Natural killer cell treated with Interleukin-12 subunit alpha and Interleukin-12 subunit beta and Interleukin-15 and Interleukin-18, amount 100 ng/mL, for 72 hours (primary cell): Measurements from ENCODE around the gene PPP1R14B. TPM values are rescaled to one million over a fixed set of nuclear protein-coding genes. Genes with fewer than 3 reads are reported as not detected.
A peak's percentile ranks its signal among the peaks of the same experiment; 100 is the strongest.
"Not testable (repeated sequence)": the region's sequence is repeated elsewhere in the genome, so short reads cannot be mapped to it uniquely, and the experiment has no call there.

Experiments
- ATAC-seq, 2 donors: fragments of 150-1000 bp; cut with Tn5 transposase in 1 of 2; sonication (Bioruptor Pico), chemical (Tn5 transposase) in 1 of 2; 2 replicates each; pipeline ENCODE4 v1.10.0; 2021
- DNase-seq: peaks from one replicate; pipeline ENCODE4 v3.0.0; 2022; ENCODE audit warnings: low spot score
- H3K27ac Mint-ChIP-seq, 2 donors: 1 replicate in 1 of 2; 2 replicates in 1 of 2; pipeline ENCODE4 v1.8.0; 2022; ENCODE audit warnings: mixed read lengths in 2 of 2, mild to moderate bottlenecking in 1 of 2, moderate library complexity in 1 of 2
- H3K27me3 Mint-ChIP-seq, 2 donors: 1 replicate in 1 of 2; 2 replicates in 1 of 2; pipeline ENCODE4 v1.8.0; 2022; ENCODE audit warnings: mixed read lengths in 2 of 2
- H3K36me3 Mint-ChIP-seq: one replicate; pipeline ENCODE4 v1.8.0; 2022; ENCODE audit warnings: mixed read lengths
- H3K4me1 Mint-ChIP-seq, 2 donors: 1 replicate in 1 of 2; 2 replicates in 1 of 2; pipeline ENCODE4 v1.8.0; 2022; ENCODE audit warnings: low read depth in 2 of 2, mixed read lengths in 2 of 2, mild to moderate bottlenecking in 1 of 2
- H3K4me3 Mint-ChIP-seq: one replicate; pipeline ENCODE4 v1.8.0; 2022; ENCODE audit warnings: mixed read lengths
- H3K9me3 Mint-ChIP-seq: 2 replicates; pipeline ENCODE4 v1.8.0; 2022; ENCODE audit warnings: mixed read lengths
- total RNA-seq, 2 donors: library from RNA; stranded (reverse); gene quantifications; one replicate each; pipeline ENCODE4 v1.2.3, GENCODE V29; 2022

Gene PPP1R14B
- total RNA-seq, 2 donors from 2014 or later, result 130 to 236 TPM

GRCh38 chr11:64249563-64250414 is 3.0 kb upstream of the PPP1R14B start:
- DNase-seq (no peak), ATAC-seq (no peak)
- peaks cover 12 to 32% of the 10 kb centered on the region in 2 donors for H3K4me1 Mint-ChIP-seq
- no peaks in the 10 kb centered on the region for H3K36me3 Mint-ChIP-seq
- no peak overlapping the region for H3K27ac Mint-ChIP-seq
- no peaks in the 10 kb centered on the region for H3K27me3 Mint-ChIP-seq
- H3K9me3 Mint-ChIP-seq, result no peaks in the 10 kb centered on the region
- H3K4me3 Mint-ChIP-seq, result peak overlapping the region; percentile 57

DNA sequence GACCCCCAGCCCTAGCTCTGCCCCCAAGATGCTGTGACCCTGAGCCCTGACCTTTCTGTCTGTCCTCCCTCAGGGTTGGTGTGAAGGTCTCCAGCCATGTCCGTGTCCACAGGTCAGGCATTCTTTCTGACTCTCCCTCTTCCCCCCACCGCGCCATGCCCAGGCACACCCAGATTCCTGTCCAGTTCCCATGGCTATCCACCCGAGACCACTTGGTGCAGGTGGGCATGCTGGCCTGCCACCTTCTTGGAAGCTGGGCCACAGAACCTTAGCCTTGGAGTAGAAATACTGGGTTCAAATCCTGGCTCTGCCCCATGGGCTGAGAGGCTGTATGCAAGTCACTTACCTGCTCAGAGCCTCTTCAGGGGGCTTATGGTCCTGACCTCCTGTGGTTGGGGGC is 2.3 kb upstream of the PPP1R14B start:
- Mint-ChIP-seq H3K4me3 (no peak overlapping the region), H3K27ac (no peak overlapping the region), H3K4me1 (peaks cover 12 to 31% of the 10 kb centered on the region in 2 donors), H3K36me3 (no peaks in the 10 kb centered on the region), H3K27me3 (no peaks in the 10 kb centered on the region), H3K9me3 (no peaks in the 10 kb centered on the region)
- ATAC-seq (no peak), DNase-seq (no peak)

GRCh38 chr11:64248578-64248977 is 1.8 kb upstream of the PPP1R14B start:
- no peaks in the 10 kb centered on the region for H3K27me3 Mint-ChIP-seq
- H3K36me3 Mint-ChIP-seq, result no peaks in the 10 kb centered on the region
- H3K4me1 Mint-ChIP-seq, result peaks cover 12 to 28% of the 10 kb centered on the region in 2 donors
- H3K9me3 Mint-ChIP-seq, result no peaks in the 10 kb centered on the region
- H3K4me3 Mint-ChIP-seq, result no peak overlapping the region
- no peak for ATAC-seq
- H3K27ac Mint-ChIP-seq, result no peak overlapping the region
- no peak for DNase-seq

GRCh38 chr11:64247729-64248531 is 1.2 kb upstream of the PPP1R14B start:
- Mint-ChIP-seq H3K9me3 (no peaks in the 10 kb centered on the region), H3K36me3 (no peaks in the 10 kb centered on the region), H3K4me3 (peak overlapping the region; percentile 82), H3K4me1 (peaks cover 12 to 34% of the 10 kb centered on the region in 2 donors), H3K27me3 (no peaks in the 10 kb centered on the region), H3K27ac (peak overlapping the region in 1 of 2 donors; percentile 76)
- no peak for ATAC-seq
- no peak for DNase-seq

DNA sequence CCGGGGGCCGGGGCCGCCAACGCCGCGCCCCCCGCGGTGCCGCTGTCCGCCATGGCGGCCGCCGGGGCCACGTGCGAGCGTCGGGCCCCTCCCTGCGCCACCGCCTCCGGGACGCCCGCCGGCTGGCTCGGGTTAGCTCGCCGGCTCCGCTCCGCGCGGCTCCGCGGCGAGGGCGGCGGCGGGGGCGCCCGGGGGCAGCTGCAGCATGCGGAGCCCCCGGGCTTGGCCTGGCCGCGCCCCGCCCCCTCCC is 197 bp downstream of the PPP1R14B start:
- not testable (repeated sequence) for H3K36me3 Mint-ChIP-seq, H3K9me3 Mint-ChIP-seq, H3K27me3 Mint-ChIP-seq, DNase-seq
- peak overlapping the region; percentile 82 for H3K4me3 Mint-ChIP-seq
- H3K27ac Mint-ChIP-seq, result peak overlapping the region; percentile 72 to 81
- peaks cover 6 to 29% of the 10 kb centered on the region in 2 donors for H3K4me1 Mint-ChIP-seq
- ATAC-seq, result peak; percentile 25 to 48

GRCh38 chr11:64245797-64246620 is 734 bp downstream of the PPP1R14B start:
- Mint-ChIP-seq H3K27me3 (no peaks in the 10 kb centered on the region), H3K4me1 (peaks cover 6 to 32% of the 10 kb centered on the region in 2 donors), H3K9me3 (no peaks in the 10 kb centered on the region), H3K27ac (peak overlapping the region; percentile 81 to 83), H3K4me3 (peak overlapping the region; percentile 86), H3K36me3 (no peaks in the 10 kb centered on the region)
- ATAC-seq, result no peak
- DNase-seq, result no peak

- H3K4me3 Mint-ChIP-seq, result peak overlapping the region; percentile 86
- no peaks in the 10 kb centered on the region for H3K9me3 Mint-ChIP-seq
- DNase-seq, result no peak
- no peaks in the 10 kb centered on the region for H3K27me3 Mint-ChIP-seq
- H3K27ac Mint-ChIP-seq, result peak overlapping the region; percentile 81 to 83
- H3K36me3 Mint-ChIP-seq, result no peaks in the 10 kb centered on the region
- H3K4me1 Mint-ChIP-seq, result peaks cover 7 to 35% of the 10 kb centered on the region in 2 donors
- no peak for ATAC-seq
These were observed 1.3 kb downstream of the PPP1R14B start for GRCh38 chr11:64245401-64245796.

- peaks cover 12 to 38% of the 10 kb centered on the region in 2 donors for H3K4me1 Mint-ChIP-seq
- H3K36me3 Mint-ChIP-seq, result no peaks in the 10 kb centered on the region
- ATAC-seq, result no peak
- peak overlapping the region; percentile 86 for H3K4me3 Mint-ChIP-seq
- H3K27ac Mint-ChIP-seq, result peak overlapping the region in 1 of 2 donors; percentile 83
- no peaks in the 10 kb centered on the region for H3K27me3 Mint-ChIP-seq
- no peak for DNase-seq
- no peaks in the 10 kb centered on the region for H3K9me3 Mint-ChIP-seq
These were observed 1.8 kb downstream of the PPP1R14B start for GRCh38 chr11:64244966-64245365.

DNA sequence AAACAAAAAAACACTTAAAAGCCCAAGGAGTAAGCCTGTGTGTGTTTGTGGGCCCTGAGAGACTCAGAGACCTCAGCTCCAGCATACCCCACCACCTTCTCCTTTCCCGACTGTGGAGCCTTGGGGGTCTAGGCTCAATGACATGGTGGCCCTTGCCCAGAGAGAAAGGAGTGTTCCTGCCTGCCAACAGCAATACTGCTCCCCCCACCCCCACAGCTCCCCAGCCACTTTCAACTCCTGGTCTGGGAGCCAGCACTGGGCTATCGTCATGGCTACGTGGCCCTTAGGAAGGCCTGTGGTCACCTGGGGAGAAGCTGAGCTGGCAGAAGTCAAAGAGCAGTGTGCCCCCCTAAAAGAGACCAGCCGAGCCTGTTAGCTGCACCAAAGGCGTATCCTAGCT is 2.6 kb downstream of the PPP1R14B start:
- DNase-seq (no peak), ATAC-seq (no peak)
- H3K9me3 Mint-ChIP-seq, result no peaks in the 10 kb centered on the region
- no peak overlapping the region for H3K4me3 Mint-ChIP-seq
- no peaks in the 10 kb centered on the region for H3K36me3 Mint-ChIP-seq
- H3K27me3 Mint-ChIP-seq, result no peaks in the 10 kb centered on the region
- H3K27ac Mint-ChIP-seq, result no peak overlapping the region
- H3K4me1 Mint-ChIP-seq, result peaks cover 13 to 41% of the 10 kb centered on the region in 2 donors

DNA sequence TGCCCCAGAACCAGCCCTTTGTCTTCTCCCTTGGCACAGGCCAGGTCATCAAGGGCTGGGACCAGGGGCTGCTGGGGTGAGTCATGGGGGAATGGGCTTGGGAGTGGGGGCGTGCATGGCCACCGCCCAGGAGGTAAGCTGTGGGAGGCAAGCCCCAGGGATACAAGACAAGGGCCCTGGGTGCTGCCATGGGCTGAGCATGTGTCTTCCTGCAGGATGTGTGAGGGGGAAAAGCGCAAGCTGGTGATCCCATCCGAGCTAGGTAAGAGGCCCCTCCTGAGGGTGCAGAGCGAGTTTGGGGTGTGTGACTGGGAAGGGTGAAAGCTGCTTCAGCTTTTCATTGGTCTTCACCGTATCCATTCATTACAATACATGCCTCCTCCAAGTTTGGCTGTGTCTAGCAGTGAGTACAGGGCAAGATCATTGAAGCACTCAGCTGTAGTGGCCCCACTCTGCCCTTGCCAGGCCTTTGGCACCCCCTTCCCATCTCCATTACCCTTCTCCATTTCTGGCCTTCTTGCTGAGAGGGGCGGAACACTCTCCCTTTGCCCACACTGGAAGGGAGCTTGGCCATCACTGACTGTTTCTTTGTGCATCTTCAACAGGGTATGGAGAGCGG is 3.4 kb downstream of the PPP1R14B start:
- peak overlapping the region in 1 of 2 donors; percentile 31 for H3K27ac Mint-ChIP-seq

GRCh38 chr11:64241491-64242374 is 5.0 kb downstream of the PPP1R14B start:
- no peak for DNase-seq
- Mint-ChIP-seq H3K9me3 (no peaks in the 10 kb centered on the region), H3K27me3 (no peaks in the 10 kb centered on the region), H3K4me1 (peaks cover 6 to 30% of the 10 kb centered on the region in 2 donors), H3K4me3 (peak overlapping the region; percentile 92), H3K36me3 (no peaks in the 10 kb centered on the region), H3K27ac (peak overlapping the region; percentile 95 to 97)
- ATAC-seq, result peak; percentile 0 to 2

More for the DNA sequence above, 3.4 kb downstream of the PPP1R14B start:
- no peak for DNase-seq
- no peaks in the 10 kb centered on the region for H3K9me3 Mint-ChIP-seq
- H3K4me1 Mint-ChIP-seq, result peaks cover 13 to 41% of the 10 kb centered on the region in 2 donors
- H3K4me3 Mint-ChIP-seq, result peak overlapping the region; percentile 53
- H3K36me3 Mint-ChIP-seq, result no peaks in the 10 kb centered on the region
- no peaks in the 10 kb centered on the region for H3K27me3 Mint-ChIP-seq
- ATAC-seq, result no peak

DNA sequence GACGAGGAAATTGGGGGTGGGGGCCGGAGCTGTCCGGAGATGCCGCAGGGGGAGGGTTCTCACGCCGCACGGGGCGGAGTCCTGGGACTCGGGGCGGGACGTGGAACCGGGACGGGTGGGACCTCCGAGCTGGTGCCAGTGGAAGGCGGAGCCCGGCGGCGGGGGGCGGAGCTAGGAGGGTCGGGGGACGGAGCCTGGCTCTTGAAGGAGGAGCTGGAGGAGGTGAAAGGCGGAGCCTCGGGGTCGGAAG is 5.6 kb downstream of the PPP1R14B start:
- Mint-ChIP-seq H3K4me3 (peak overlapping the region; percentile 92), H3K27me3 (no peaks in the 10 kb centered on the region), H3K36me3 (no peaks in the 10 kb centered on the region), H3K9me3 (no peaks in the 10 kb centered on the region), H3K4me1 (peaks cover 6 to 30% of the 10 kb centered on the region in 2 donors), H3K27ac (peak overlapping the region; percentile 95 to 97)
- DNase-seq, result peak; percentile 100
- peak; percentile 91 to 94 for ATAC-seq
